HG02970 (cell line): ENCODE results near the gene ZFP82.

Source experiments
- ATAC-seq: cut with Tn5 transposase; IDR thresholded peaks from one replicate; pipeline ENCODE4 v1.9.1; 2021; ENCODE audit warnings: mild to moderate bottlenecking, moderate library complexity, moderate number of reproducible peaks; ENCODE audit not compliant: unreplicated experiment, low FRiP score

The ZFP82 gene

DNA sequence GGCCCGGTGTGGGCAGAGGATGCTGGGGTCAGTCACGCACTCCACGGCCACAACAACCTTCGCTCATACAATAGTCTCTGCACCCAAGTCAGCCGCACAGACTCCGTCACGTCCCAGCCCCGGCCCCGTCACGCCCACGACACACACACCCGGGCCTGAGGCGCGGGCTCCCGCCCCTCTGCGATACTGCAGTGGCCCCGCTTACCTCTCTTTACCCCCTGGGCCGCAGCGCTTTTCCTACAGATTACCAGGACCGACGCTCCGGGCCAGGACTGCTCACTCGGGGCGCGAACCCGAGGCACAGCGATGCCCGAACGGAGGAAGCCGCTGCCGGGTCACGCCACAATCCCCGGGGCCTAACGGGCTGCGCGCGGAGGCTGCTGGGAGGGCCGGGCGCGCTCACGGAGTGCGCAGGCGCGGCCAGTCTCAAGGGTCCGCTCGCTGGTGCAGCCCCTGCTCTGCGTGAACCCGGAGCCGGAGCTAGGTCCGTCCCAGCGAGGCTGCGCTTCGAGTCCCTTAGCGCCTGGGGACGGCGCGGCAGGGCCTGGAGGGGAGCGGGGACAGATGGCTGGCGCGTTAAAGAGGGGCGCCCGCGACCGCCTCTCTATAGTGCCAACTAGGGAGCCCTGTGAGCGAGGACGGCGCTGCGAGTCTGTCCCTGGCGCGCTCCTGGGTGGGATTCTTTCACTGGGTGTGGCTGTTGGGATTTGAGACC is at the start of gene ZFP82:
Gene ZFP82, minus strand, starts transcription at position 358 of the 715 bp plus-strand sequence. CDS start 8,855 bp downstream, outside the sequence.
- ATAC-seq, result peak; percentile 91

DNA sequence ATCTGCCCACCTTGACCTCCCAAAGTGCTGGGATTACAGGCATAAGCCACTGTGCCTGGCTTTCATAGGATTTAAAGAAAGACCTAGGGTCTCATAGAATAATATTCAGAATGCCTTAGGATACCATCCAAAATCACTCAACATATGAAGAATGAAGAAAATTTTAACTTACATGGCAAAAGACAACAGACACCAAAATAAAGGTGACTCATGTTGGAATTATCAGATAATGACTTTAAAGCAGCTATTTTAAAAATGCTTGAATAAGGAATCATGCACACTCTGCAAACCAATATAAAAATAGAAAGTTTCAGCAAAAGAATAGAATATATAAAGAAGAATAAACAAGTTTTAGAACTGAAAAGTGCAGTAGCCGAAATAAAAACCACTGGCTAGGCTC is 41.6 kb upstream of the ZFP82 start:
- no peak for ATAC-seq

DNA sequence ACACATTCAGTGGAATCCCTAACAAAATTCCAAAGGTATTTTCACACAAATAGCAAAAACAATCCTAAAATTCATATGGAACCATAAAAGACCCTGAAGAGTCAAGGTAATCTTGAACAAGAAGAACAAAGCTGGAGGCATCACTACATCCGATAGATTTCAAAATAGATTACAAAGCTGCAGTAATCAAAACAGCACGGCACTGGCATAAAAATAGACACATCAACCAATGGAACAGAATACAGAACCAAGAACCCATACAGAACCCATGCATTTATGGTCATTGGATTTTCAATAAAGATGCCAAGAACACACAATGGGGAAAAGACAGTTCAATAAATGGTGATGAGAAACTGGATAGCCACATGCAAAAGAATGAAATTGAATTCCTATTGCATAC is 38.4 kb upstream of the ZFP82 start:
- ATAC-seq, result no peak

DNA sequence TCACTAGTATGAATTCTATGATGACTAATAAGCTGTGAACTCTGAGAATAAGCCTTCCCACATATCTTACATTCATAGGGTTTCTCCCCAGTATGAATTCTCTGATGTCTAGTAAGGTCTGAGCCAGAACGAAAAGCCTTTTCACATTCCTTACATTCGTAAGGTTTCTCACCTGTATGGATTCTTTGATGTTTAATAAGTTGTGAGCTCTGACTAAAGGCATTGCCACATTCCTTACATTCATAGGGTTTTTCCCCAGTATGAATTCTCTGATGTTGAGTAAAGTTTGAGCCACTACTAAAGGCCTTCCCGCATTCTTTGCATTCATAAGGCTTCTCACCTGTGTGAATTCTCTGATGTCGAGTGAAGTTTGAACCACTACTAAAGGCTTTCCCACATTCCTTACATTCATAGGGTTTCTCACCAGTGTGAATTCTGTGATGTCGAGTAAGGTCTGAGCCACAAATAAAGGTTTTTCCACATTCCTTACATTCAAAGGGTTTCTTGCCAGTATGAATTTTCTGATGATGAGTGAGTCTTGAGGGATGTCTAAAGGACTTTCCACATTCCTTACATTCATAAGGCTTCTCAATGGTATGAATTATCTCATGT is 30.7 kb upstream of the ZFP82 start:
- no peak for ATAC-seq

DNA sequence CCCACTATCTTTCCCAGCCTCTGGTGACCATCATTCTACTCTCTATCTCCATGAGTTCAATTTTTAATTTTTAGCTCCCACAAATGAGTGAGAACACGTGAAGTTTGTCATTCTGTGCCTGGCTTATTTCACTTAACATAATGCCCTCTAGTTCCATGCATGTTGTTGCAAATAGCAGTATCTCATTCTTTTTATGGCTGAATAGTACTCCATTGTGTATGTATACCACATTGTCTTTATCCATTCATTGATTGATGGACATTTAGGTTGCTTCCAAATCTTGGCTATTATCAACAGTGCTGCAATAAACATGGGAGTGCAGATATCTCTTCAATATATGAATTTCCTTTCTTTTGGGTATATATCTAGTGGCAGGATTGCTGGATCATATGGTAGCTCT is 22.9 kb upstream of the ZFP82 start:
- ATAC-seq, result no peak

DNA sequence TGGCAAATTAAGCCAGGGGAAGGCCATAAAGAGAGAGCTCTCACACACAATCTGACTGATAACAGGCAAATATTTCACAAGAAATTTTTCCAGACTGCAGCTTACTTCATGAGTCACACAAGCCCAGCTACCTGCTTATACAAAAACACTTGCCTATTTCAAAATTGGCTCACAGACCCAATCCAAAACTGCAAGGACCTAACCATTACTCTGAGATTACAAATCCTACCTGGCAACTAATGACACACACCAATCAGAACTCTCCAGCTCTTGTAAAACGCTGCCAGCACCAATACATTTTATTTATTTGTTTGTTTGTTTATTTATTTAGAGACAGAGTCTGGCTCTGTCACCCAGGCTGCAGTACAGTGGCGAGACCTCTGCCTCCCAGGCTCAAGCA is 18.1 kb upstream of the ZFP82 start:
- no peak for ATAC-seq

DNA sequence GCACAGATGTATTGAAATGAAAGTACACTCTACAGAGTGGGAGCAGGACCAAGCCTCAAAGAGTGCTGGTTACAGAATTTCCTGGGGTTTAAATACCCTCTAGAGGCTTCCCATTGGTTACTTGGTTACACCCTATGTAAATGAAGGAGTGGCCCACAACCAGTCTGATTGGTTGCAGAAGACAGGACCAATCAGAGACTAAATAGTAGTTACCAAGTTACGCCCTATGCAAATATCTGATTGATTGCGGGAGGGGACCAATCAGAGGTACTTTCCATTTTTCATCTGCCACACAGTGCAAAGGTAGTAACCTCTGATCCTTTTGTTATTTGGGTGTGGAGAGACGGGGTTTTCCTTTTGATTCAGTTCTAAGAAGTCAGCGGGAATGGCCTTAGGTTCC is 5.5 kb upstream of the ZFP82 start:
- no peak for ATAC-seq

DNA sequence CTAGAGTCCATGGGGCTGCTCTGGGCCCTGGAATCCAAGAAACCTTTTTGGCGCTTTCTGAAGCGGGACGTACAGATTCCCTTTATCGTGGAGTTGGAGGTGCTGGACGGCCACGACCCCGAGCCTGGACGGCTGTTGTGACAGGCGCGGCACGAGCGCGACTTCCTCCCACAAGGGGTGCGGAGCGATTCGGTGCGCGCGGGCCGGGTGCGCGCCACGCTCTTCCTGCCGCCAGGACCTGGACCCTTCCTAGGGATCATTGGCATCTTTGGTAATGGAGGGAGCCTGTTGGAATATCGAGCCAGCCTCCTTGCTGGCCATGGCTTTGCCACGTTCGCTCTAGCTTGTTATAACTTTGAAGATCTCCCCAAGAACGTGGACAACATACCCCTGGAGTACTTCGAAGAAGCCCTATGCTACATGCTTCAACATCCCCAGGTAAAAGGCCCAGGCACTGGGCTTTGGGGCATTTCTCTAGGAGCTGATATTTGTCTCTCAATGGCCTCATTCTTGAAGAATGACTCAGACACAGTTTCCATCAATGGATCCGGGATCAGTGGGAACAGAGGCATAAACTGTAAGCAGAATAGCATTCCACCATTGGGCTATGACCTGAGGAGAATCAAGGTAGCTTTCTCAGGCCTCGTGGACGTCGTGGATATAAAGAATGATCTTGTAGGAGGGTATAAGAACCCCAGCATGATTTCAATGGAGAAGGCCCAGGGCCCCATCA is 3.5 kb upstream of the ZFP82 start:
- no peak for ATAC-seq

DNA sequence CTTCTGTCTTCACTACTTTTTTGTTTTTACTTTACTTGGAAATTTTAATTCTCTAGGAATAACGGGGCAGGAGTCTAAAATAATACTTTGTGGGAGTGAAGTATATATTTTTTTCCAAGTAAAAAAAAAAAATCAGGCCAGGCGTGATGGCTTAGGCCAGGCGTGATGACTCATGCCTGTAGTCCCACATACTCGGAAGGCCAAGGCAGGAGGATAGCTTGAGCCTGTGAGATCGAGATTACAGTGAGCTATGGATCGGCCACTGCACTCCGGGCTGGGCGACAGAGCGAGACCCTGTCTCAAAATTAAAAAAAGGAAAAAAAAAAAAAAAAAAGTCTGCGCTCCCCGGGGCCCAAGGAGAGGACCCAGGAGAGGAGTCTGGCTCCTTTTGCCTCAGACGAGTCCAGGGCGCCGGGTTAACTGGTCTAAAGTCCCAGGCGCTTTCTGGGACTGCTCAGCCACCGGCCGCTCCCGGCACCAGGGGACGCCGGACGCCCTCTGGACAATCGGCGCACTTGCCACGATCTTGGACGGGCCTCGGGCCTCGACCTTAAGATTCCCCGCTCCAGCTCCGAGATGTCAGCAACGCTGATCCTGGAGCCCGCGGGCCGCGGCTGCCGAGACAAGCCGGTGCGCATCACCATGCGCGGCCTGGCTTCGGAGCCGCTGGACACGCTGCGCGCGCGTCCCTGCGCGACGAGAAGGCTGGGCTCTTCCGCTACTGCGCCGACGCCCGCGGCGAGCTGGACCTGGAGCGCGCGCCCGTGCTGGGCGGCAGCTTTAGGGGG is 2.7 kb upstream of the ZFP82 start:
- no peak for ATAC-seq

DNA sequence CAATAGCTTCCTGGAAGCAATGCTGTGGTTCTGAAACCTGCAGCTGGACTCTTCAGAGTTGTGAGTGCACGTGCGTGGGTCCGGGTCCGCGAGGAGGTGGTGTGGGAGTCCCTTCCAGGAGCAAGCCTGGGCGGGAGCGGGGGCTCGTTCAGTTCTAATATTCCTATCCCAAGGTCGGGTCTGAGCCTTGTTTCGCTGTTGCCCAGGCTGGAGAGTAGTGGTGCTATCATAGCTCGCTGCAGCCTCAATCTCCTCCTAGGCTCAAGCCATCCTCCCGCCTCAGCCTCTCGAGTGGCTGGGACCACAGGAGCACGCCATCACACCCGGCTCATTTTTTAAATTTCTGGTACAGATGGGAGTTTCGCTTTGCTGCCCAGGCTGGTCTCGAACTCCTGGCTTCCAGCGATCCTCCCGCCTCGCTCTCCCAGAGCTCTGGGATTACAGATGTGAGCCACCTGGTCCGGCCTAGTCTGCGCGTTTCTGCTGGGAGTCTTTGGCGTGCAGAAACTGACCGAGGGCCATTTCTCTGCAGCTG is 625 bp downstream of the ZFP82 start:
- ATAC-seq, result no peak

DNA sequence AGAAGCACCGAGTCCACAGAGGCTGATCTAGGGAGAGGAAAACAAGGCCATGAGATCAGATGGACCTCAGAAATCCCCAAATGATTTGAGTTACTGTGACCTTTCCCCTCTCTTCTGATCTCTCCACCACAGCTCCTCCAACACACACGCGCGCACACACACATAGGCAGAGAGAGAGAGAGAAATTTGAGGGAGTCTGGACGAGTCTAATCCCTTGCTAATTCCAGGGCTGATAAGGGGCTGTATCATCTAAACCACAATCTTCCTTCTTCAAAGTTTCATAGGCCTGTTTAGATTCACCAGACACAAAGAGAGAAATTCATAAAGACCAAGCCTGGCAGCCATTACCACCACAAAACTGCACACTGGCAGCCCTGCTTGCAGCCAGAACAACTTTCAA is 8.6 kb downstream of the ZFP82 start:
- no peak for ATAC-seq

DNA sequence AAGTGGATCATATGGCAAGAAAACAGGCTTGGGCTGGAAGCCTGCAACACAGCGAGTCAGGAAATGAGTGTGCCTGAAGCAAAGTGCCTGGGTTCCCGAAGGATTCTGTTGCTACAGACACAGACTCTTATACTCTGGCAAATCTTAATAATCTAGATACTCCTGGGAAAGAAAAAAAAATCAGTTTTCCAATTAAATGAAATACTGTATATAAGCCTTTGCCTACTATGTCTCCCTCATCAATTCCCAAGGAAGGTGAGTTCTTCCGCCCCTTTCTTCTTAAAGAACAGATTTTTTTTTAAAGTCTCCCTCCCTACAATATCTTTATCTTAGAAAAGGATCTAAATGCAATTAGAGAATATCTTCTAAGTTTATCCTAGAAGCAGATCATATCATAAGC is 10.3 kb downstream of the ZFP82 start:
- ATAC-seq, result no peak

DNA sequence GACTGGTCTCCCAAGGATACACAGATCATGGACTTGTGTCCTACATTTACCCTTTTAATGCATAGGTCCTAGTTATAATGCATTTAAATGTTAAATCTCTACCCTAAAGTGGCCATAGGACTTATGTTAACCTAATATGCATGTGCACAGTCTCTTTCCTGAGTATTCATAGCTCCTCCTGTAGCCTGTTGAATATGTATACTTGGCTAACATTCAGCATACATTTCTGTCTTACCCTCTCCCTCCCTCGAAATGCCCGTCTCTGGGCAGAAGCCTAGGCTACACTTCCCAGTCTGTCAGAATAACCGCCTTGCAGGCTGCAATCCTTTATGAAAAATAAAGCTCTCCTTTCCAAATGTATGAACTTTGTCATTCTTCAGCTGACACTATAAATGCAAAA is 13.9 kb downstream of the ZFP82 start:
- no peak for ATAC-seq

DNA sequence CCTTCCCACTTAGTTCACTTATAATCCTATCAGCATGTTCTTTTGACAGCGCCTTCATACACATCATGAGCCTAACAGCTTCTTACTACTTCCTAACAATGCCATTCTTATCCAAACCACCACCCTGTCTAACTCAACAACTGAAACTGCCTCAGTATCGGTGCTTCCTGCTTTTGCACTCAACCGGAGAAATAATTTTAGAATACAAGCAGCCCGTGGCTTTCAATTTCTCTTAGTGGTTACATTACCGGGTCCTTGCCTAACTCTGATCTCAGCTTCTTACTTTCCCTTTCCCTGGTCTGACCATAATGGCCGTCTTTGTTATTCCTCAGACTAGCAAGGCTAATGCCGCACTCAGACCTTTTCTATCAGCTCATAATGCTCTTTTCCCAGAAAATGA is 17.0 kb downstream of the ZFP82 start:
- ATAC-seq, result no peak

DNA sequence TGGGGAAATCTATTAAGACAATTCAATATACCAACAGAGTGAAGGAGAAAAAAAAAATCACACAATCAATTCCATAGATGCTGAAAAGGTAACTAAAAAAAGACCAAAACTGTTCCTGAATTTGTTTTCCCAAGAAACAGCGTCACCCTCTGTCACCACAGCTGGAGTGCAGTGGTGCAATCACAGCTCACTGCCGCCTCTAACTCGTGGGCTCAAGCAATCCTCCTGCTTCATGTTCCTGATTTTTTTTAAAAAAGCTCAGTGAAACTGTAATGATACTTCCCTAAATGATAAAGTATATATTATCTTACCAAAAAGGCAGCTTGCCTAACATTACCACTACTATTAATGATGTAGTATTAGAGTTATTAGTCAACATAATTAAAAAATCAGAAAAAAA is 19.9 kb downstream of the ZFP82 start:
- ATAC-seq, result no peak

DNA sequence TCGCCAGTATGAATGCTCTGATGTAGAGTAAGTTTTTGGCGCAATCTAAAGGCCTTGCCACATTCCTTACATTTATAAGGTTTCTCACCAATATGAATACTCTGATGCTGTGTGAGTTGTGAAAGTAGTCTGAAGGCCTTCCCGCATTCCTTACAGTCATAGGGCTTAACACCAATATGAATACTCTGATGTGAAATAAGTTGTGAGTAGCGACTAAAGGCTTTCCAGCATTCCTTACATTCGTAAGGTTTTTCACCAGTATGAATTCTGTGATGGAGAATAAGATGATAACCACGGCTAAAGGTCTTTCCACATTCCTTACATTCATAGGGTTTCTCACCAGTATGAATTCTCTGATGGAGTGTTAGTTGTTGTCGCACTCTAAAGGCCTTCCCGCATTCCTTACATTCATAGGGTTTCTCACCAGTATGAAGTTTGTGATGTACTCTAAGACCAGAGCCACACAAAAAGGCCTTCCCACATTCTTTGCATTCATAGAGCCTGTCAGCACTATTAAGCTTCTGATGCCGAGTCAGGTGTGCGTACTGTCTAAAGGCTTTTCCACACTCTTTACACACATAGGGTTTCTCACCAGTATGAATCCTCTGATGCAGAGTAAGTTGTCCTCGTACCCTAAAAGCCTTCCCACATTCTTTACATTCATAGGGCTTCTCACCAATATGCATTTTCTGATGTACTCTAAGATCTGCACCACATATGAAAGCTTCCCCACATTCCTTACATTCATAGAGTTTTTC is 25.3 kb downstream of the ZFP82 start:
- no peak for ATAC-seq

DNA sequence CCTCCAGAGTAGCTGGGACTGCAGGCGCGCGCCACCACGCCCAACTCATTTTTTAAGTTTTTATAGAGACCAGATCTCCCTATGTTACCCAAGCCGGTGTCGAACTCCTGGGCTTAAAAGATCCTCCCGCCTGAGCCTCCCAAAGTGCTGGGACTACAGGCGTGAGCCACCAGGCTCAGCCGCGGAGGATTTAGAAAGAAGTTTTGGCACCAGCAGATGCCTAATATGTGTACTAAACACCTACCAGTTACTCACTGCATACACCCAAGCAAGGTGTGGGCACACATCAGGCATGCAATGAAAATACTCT is 39.0 kb downstream of the ZFP82 start:
- no peak for ATAC-seq

DNA sequence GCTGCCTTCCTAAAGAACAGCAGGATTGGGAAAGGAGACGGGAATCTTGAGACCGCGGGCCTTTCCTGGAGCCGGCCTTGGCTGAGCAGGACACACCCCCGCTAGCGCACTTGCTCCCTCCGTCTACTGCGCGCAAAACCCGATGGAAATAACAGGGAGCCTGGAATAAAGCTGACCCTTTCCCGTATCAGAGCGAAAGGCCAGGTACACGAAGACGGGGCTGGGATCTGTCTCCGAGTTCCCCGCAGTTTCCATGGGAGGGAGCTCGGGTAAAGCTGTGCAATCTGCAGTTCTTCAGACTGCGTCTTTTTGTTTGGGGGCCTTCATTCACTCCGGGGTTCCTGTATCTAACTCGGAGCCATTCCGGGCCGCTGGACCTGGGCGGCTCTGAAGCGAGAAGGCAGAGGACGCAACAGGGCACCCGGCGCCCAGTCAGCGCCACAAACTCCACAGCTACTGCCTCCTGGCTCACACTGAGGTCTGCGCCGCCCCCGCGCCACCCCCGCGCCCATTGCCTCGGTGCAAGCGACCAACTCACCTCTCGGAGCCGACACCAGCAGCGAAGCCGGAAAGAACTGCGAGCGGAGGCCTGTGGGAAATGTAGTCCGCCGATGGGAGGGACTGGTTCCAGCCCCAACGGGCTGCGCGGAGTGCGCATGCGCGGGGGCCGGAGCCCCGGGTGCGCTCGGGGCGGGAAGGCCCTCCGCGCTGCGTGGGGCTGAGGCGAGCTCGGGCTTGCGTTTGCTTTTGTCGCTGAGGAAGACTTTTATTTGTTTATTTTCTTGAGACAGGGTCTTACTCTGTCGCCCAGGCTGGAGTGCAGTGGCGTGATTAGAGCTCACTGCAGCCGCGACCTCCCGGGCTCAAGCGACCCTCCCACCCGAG is 39.6 kb downstream of the ZFP82 start, which contains the start of gene ZFP14:
Gene ZFP14, minus strand, starts transcription at position 577 of the 885 bp plus-strand sequence. CDS start 11,309 bp downstream, outside the sequence.
- peak; percentile 91 for ATAC-seq

DNA sequence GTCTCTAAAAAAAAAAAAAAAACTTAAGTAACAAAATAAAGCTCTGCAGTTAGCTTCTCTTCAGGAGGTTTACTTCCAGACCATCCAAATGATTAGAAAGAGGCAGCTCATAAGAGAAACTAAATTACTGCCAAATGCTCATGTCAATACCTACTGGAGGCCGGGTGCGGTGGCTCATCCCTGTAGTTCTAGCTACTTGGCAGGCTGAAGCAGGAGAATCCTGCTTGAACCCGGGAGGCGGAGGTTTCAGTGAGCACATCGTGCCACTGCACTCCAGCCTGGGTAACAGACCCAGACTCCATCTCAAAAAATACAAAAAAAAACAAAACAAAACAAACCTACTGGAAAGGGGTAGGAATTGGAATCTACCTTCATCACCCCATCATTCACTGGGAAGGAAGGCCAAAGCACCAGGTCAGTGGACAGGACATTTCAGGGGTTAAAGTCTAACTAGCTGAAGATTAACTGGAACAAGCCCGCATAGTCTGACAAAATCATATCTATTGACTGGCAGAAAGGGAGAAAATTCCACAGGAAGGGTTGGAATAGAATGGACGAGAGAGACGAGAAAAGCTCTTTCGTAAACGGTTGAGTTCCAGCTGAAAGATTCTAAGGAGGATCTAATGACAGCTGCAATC is 40.8 kb downstream of the ZFP82 start:
- no peak for ATAC-seq
